ENCODE results near the gene MFSD12.

The MFSD12 gene

DNA sequence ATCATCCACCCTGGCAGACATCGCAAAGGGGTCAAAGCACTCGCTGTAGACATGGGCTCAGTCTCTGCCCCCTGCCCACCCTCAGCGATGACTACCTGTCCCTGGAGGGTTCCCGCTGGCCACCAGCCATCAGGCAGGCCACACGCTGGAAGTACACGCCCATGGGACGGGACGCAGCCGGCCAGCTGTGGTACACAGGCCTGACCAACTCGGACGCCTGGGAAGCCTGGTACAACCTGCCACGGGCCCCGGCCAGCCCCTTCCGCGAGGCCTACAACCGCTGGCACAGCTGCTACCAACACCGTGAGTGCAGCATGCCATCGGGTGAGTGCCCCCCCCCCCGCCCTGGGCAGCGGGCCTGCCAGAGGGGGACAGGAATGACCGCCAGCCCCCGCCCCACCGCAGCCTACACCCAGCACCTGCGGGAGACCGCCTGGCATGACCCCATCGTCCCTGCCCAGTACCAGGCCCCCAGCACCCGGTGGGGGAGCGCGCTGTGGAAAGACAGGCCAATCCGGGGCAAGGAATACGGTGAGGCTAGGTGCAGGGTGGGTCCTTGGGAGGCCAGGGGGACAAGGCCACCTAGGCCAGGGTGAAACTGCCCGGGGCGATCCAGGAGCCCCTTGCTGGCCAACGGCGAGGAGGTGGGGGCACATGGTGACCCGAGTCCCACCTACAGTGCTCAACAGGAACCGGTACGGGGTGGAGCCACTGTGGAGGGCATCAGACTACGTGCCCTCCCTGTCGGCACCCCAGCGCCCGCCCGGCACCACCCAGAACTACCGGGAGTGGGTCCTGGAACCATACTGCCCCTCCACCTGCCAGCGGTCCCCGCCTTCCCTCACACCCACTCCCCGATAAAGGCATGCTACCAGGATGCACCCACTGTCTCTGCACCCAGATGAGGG, 14.0 kb downstream of the MFSD12 start (continued):
- TF ChIP-seq, protein P1, sequence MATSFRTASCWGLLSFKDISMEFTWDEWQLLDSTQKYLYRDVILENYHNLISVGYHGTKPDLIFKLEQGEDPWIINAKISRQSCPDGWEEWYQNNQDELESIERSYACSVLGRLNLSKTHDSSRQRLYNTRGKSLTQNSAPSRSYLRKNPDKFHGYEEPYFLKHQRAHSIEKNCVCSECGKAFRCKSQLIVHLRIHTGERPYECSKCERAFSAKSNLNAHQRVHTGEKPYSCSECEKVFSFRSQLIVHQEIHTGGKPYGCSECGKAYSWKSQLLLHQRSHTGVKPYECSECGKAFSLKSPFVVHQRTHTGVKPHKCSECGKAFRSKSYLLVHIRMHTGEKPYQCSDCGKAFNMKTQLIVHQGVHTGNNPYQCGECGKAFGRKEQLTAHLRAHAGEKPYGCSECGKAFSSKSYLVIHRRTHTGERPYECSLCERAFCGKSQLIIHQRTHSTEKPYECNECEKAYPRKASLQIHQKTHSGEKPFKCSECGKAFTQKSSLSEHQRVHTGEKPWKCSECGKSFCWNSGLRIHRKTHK (tag by site-specific recombination; IDR thresholded peaks at IDR 0.05), result no peak
- TF ChIP-seq ZNF350 (tag by site-specific recombination; IDR thresholded peaks at IDR 0.05) (no peak), OSR2 (tag by site-specific recombination; IDR thresholded peaks at IDR 0.05) (no peak)

DNA sequence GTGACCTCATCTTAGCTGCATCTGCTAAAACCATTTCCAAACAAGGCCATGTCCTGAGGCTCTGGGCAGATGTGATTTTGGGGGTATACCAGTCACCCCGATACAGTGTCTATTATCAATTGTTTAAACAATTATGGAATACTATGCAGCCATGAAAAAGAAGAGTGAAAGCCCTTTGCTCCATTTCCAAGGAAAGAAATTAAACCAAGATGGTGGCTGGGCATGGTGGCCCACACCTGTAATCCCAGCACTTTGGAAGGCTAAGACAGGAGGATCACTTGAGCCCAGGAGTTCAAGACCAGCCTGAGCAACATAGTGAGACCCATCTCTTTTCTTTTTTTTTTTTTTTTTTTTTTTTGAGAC, 17.6 kb downstream of the MFSD12 start:
- H3K36me3 ChIP-seq (ENCODE audit: control insufficient read depth in 2 of 2, insufficient read depth in 1 of 2, low read length in 2 of 2), result peaks cover 3 to 33% of the 10 kb centered on the region in 2 experiments; a peak in 2 of 3 replicates
- H3K27ac ChIP-seq (ENCODE audit: extremely low read depth, low read depth, low read length), result no peak overlapping the region
- no peak overlapping the region for H3K4me3 ChIP-seq (ENCODE audit: low read depth, low read length)
- no peaks in the 10 kb centered on the region for H3K4me1 ChIP-seq (ENCODE audit: control insufficient read depth, insufficient read depth, low read length)
- H3K9me3 ChIP-seq (ENCODE audit: control insufficient read depth, insufficient read depth, low read depth, low read length), result no peaks in the 10 kb centered on the region
- CTCF ChIA-PET, result no interaction called here
- POLR2A ChIA-PET, result interaction anchor here (0.6 to 0.7 kb wide), 2 partner anchors 11 to 12 kb away, joined by 3 to 5 read pairs; no protein-coding TSS in a partner anchor
- TF ChIP-seq ZNF623 (tag by site-specific recombination; IDR thresholded peaks at IDR 0.05) (peak; percentile 27; the same call in 1 of the 2 replicates), ZNF146 (tag by site-specific recombination; IDR thresholded peaks at IDR 0.05) (peak; percentile 100), ZNF677 (tag by site-specific recombination; IDR thresholded peaks at IDR 0.05) (no peak), ZNF292 (tag by site-specific recombination; IDR thresholded peaks at IDR 0.05; ENCODE audit: borderline replicate concordance, low read depth) (no peak), ZNF549 (tag by site-specific recombination; IDR thresholded peaks at IDR 0.05) (no peak), ZNF768 (tag by site-specific recombination; IDR thresholded peaks at IDR 0.05) (no peak), YY1 (tag by site-specific recombination; IDR thresholded peaks at IDR 0.05) (no peak), ZNF2 (tag by site-specific recombination; IDR thresholded peaks at IDR 0.05) (no peak), ZSCAN5A (tag by site-specific recombination; IDR thresholded peaks at IDR 0.05) (no peak), ZNF510 (tag by site-specific recombination; IDR thresholded peaks at IDR 0.05; ENCODE audit: insufficient replicate concordance) (no peak), GLI4 (tag by site-specific recombination; IDR thresholded peaks at IDR 0.05) (no peak), SP7 (tag by site-specific recombination; IDR thresholded peaks at IDR 0.05) (0 out of 2 replicates have a peak, but pooled peaks have one; percentile 23), ZNF239 (tag by site-specific recombination; IDR thresholded peaks at IDR 0.05) (no peak), ZNF140 (tag by site-specific recombination; IDR thresholded peaks at IDR 0.05) (no peak)
- TF ChIP-seq, protein P2, sequence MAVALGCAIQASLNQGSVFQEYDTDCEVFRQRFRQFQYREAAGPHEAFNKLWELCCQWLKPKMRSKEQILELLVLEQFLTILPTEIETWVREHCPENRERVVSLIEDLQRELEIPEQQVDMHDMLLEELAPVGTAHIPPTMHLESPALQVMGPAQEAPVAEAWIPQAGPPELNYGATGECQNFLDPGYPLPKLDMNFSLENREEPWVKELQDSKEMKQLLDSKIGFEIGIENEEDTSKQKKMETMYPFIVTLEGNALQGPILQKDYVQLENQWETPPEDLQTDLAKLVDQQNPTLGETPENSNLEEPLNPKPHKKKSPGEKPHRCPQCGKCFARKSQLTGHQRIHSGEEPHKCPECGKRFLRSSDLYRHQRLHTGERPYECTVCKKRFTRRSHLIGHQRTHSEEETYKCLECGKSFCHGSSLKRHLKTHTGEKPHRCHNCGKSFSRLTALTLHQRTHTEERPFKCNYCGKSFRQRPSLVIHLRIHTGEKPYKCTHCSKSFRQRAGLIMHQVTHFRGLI (tag by site-specific recombination; IDR thresholded peaks at IDR 0.05), result no peak
- TF ChIP-seq, protein P3, sequence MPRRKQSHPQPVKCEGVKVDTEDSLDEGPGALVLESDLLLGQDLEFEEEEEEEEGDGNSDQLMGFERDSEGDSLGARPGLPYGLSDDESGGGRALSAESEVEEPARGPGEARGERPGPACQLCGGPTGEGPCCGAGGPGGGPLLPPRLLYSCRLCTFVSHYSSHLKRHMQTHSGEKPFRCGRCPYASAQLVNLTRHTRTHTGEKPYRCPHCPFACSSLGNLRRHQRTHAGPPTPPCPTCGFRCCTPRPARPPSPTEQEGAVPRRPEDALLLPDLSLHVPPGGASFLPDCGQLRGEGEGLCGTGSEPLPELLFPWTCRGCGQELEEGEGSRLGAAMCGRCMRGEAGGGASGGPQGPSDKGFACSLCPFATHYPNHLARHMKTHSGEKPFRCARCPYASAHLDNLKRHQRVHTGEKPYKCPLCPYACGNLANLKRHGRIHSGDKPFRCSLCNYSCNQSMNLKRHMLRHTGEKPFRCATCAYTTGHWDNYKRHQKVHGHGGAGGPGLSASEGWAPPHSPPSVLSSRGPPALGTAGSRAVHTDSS (tag by site-specific recombination; IDR thresholded peaks at IDR 0.05), result 0 out of 2 replicates have a peak, but pooled peaks have one; percentile 11
- TF ChIP-seq, protein P4, sequence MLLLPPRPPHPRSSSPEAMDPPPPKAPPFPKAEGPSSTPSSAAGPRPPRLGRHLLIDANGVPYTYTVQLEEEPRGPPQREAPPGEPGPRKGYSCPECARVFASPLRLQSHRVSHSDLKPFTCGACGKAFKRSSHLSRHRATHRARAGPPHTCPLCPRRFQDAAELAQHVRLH (tag by site-specific recombination; IDR thresholded peaks at IDR 0.05), result peak; percentile 68; the same call in 1 of the 2 replicates
- TF ChIP-seq, protein P5, sequence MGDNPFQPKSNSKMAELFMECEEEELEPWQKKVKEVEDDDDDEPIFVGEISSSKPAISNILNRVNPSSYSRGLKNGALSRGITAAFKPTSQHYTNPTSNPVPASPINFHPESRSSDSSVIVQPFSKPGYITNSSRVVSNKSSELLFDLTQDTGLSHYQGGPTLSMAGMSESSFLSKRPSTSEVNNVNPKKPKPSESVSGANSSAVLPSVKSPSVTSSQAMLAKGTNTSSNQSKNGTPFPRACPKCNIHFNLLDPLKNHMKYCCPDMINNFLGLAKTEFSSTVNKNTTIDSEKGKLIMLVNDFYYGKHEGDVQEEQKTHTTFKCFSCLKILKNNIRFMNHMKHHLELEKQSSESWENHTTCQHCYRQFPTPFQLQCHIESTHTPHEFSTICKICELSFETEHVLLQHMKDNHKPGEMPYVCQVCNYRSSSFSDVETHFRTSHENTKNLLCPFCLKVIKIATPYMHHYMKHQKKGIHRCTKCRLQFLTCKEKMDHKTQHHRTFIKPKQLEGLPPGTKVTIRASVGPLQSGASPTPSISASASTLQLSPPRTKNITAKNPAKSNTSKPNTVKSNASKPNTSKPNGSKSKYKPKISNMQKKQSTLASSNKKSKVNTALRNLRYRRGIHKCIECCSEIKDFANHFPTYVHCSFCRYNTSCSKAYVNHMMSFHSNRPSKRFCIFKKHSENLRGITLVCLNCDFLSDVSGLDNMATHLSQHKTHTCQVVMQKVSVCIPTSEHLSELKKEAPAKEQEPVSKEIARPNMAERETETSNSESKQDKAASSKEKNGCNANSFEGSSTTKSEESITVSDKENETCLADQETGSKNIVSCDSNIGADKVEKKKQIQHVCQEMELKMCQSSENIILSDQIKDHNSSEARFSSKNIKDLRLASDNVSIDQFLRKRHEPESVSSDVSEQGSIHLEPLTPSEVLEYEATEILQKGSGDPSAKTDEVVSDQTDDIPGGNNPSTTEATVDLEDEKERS (tag by site-specific recombination; IDR thresholded peaks at IDR 0.05), result peak; percentile 97
- TF ChIP-seq, protein P6, sequence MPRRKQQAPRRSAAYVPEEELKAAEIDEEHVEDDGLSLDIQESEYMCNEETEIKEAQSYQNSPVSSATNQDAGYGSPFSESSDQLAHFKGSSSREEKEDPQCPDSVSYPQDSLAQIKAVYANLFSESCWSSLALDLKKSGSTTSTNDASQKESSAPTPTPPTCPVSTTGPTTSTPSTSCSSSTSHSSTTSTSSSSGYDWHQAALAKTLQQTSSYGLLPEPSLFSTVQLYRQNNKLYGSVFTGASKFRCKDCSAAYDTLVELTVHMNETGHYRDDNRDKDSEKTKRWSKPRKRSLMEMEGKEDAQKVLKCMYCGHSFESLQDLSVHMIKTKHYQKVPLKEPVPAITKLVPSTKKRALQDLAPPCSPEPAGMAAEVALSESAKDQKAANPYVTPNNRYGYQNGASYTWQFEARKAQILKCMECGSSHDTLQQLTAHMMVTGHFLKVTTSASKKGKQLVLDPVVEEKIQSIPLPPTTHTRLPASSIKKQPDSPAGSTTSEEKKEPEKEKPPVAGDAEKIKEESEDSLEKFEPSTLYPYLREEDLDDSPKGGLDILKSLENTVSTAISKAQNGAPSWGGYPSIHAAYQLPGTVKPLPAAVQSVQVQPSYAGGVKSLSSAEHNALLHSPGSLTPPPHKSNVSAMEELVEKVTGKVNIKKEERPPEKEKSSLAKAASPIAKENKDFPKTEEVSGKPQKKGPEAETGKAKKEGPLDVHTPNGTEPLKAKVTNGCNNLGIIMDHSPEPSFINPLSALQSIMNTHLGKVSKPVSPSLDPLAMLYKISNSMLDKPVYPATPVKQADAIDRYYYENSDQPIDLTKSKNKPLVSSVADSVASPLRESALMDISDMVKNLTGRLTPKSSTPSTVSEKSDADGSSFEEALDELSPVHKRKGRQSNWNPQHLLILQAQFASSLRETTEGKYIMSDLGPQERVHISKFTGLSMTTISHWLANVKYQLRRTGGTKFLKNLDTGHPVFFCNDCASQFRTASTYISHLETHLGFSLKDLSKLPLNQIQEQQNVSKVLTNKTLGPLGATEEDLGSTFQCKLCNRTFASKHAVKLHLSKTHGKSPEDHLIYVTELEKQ (tag by site-specific recombination; IDR thresholded peaks at IDR 0.05; ENCODE audit: borderline replicate concordance), result no peak

Data from HEK293 (cell line).